ENCODE results near the gene PDIA2.
"Not testable (repeated sequence)": the region's sequence is repeated elsewhere in the genome, so short reads cannot be mapped to it uniquely, and the experiment has no call there.

The PDIA2 gene

DNA sequence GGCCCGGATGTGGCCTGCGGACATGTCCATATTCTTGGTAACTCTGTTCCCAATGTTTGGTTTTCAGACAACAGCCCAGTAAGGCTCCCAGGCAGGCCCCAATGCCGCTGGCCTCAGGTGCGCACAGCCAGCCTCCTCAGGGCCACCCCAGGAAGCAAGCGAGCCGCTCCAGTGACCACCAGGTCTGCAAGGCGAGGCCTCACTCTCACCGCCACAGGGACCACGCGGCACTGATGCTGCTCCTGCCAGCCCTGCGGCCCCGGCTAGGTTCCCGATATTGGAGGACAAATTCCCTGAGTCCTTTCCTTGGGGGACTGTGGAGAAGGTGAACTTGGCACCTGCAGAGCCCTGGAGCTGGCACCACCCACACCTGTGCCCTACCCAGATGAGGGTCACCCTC is 19.0 kb downstream of the PDIA2 start:
- DNase-seq, result no peak

DNA sequence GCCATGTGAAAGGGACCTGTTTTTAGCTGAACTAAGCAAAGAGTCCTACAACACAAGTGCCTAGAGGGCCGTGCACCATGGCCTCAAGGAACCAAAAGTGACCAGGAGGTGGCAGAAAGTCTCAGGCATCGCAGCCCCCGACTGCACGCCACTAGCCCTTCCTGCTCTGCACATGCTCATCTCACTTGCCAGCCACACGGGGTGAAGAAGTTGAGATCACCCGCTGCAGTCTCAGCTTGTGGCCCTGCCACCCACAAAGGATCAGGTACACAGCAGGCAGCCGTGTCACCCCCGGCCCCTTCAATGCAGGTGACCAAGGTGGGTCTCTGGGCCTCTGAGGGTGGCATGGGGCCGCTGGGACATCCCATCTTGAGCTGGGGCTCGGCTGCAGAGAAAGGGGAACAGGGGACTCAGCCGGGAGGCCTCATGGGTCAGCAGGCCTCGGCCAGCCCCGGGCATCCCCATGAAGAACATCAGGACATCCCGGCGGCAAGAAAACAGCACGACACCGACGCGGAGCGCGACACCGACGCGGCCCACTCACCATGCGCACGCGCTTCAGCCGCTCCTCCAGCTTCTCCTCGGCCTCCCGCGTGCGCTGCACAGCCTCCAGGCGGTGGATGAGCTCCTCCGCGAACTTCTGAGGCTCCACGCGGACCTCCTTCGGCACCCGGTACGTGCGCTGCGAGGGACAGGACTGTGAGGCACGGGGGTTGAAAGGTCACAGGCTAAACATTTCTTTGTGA is 21.0 kb downstream of the PDIA2 start:
- DNase-seq, result no peak

DNA sequence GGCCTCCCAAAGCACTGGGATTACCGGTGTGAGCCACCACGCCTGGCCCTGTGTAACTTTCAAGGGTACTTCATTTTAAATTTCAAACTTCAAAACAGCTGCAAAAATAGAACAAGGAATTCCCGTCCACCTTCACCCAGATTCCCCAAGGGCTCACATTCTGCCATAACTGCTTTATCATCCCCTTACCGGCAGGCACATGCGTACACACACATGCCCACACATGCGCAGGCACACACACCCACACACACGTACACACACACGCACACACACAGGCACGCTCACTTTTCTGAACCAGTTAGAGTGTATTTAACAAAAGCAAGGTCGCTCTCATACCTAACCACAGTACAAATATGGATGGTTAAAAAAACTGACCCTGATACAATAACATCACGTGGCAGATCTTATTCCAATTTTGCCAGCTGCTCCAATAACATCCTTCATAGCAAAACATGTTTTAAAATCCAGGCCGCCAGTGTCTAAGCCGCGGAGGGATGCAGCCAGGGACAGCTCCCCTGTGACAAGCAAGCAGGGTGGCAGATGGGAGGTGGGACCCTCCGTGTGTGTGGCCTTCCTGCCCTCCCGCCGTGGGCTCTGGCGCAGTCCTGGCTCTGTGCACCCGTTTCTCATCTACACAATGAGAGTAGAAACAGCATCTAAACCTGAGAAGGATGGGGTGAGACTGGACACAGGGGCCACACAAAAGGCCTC is 23.1 kb downstream of the PDIA2 start:
- DNase-seq, result no peak

DNA sequence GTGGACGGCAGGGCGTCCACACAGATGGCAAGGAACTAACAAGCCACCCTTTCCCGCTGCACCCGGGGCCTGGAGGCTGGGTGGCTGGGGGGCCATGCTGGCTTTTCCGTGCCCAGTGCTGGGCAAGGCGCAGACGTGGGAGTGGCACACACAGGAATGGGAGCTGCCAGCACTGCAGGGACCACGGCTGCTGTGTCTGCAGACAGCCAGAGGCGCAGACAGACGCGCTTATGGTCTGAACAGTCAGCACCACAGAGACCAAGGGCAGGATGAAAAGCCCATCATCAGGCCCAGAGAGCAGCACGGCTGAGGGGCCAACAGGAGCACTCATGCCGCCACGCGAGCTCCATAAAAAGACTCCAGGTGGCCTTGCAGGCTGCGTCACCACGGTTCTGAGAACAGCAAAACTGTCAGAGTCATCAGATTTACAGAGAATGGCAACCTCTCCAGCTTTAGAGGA is 24.0 kb downstream of the PDIA2 start:
- DNase-seq, result no peak

DNA sequence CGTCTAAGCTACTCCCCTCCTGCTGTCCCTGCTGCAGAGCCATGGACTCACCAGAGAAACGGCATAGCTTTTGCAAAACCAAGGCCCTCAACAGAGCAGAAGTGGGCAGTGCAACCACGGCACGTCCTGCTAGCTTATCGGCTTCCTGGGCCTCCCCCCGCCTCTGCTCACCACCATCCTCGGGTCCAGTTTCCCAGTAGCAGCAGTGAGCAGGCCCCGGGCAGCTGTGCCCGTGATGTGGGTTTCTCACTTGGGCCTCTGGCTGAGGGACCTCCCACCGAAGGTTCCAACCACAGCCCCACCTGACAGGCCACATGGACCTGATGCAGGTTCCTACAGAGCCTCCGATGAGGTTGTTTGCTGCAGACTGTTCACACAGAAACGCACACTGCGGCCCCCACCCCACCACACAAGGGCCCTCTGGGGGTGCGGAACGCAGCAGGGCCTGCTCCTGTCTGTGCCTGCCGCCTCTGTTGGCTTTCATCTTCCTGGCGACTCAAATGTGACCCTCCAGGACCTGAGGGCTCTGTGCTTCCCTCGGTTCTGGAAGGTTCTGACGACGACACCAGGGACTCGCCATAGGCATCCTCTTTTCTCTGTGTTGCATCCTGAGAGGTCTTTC is 24.8 kb downstream of the PDIA2 start:
- no peak for DNase-seq

DNA sequence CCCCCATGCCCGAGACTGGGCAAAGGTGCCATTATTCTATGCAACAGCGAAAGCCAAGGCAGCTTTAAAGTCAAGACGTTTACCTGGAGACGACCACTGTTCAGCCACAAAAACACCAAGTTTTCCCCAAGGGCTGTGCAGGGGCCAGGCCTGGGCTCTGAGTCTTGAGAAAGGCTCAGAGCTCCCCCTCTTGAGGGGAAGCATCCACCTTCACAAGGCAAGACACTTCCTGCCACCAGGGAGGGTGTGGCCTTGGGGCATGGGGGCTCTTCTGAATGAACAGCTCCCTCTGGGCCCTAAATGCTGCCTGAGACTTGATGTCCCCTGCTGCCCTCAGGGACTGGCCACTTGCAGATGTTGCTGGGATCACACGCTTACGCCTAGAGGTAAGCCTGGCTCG is 26.5 kb downstream of the PDIA2 start:
- DNase-seq, result no peak

DNA sequence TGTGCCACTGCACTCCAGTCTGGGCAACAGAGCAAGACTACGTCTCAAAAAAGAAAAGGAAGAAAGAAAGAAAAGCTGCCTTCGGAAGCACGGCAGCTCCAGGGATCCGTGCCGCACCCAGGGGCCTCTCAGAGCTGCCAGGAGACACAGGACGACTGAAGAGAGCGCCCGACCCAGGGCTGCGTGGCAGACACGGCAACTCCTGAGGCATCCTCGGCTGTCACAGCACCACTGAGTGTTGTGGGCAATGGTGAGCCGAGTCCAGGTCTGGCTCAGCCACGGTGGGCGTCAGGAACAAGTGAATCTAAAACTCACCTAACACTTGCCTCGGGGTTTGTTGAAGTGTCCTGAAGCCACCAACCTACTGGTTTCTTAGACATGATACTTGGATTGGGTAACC is 28.8 kb downstream of the PDIA2 start:
- no peak for DNase-seq

DNA sequence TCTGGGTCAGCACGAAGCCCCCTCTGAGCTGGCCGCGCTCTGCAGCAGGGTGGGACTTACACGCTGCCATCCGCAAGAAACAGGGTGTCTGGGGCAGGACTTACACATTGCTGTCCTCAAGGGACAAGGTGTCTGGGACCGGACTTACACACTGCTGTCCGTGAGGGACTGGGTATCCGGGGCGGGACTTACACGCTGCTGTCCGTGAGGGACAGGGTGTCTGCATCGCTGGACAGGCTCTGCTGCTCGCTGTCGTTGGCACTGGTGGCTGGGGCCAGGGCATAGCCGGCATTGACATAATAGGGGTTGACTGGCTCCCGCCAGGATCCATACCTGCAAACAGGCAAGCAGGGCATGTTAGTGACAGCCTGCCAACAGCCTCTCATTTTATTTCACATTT is 31.4 kb downstream of the PDIA2 start:
- DNase-seq, result no peak

DNA sequence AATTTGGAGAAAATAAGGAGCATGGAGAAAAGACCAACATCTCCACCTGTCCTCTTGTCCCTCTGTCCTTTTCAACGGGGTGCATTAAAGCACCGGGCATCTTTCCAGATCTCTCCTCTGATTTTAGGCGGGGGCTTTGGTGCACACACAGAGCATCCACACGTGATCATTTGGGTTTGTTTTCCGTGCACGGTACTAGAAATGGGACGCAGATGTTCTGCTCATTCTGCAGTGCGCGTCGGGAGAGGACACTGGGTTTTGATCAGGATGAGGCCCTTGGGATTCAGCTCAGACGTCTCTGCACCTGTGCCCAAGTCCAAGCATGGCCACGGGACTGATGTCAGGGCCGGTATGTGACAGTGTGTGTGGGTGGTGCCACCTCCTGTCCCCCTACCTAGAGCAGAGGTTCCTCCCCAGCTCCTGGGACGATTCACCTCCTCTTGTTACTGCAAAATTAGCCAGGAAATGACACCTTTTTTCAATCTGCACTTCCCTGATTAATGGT is 31.9 kb downstream of the PDIA2 start:
- DNase-seq, result no peak

DNA sequence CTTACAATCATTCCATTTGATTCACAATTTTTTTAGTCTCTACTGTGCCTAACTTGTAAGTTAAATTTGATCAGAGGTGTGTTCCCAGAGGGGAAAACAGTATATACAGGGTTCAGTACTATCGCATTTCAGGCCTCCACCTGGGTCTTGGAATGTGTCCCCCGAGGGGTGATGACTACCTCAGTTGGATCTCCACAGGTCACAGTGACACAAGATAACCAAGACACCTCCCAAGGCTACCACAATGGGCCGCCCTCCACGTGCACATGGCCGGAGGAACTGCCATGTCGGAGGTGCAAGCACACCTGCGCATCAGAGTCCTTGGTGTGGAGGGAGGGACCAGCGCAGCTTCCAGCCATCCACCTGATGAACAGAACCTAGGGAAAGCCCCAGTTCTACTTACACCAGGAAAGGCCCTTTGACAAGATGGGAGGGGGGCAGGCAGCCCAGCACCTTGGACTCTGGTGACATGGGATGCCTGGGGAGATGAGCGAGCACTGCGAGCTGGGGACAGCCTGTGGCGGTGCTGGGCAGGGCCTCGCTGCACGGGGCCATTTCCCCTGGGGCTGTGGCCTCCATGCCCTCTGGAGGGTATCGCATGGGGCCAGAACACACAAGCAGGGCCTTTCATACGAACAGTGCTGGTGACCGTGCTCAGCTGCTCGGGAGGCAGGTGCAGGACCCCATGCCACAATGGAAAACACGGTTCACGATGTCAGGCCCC is 33.9 kb downstream of the PDIA2 start:
- DNase-seq, result no peak

DNA sequence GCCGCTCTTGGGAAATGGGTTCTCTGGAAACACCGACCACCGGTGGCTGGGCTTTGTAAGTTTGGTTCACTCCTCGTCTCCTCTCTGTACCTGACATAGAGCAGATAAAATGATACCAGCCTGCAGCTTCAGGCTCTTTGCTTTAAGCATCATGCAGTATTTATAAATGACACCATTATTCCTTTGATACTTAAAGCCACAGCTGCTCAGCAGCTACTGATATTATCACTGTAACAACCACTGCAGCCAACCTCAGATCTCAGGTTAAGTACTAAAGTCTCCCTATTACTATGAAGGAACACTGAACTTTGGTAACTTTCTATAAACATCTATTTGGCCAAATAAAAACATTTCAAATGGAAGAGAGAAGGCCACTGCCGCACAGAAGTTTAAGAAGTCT is 34.6 kb downstream of the PDIA2 start:
- no peak for DNase-seq

DNA sequence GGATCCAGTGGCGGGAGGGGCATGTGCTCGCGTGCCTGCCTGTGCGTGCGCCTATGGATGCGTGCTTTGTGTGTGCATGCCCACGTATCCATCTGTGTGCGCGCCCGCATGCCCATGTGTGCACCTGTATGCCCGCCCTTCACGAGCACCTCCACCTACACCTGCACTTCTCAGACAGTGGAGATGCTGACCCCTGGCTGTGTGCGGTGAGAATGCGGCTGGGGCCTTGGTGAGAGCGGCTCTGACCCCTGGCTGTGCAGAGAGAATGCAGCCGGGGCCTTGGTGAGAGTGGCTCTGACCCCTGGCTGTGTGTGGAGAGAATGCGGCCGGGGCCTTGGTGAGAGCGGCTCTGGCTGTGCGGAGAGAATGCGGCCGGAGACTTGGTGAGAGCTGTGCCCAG is 35.7 kb downstream of the PDIA2 start:
- peak; percentile 35 for DNase-seq

DNA sequence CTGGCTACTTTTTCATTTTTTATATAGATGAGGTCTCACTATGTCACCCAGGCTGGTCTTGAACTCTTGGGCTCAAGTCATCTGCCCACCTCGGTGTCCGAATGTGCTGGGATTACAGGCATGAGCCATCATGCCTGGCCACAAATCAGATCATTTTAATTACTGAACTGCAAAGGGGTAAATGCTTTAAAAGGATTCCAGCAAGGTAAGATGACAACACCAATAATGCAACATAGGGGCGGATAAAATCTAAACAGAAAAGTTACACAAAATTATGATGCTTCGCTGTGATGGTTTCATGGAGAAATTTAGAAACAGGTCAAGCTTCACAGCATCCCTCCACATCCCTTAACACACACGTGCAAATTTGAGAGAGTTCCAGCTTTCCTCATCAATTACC is 37.2 kb downstream of the PDIA2 start:
- no peak for DNase-seq

DNA sequence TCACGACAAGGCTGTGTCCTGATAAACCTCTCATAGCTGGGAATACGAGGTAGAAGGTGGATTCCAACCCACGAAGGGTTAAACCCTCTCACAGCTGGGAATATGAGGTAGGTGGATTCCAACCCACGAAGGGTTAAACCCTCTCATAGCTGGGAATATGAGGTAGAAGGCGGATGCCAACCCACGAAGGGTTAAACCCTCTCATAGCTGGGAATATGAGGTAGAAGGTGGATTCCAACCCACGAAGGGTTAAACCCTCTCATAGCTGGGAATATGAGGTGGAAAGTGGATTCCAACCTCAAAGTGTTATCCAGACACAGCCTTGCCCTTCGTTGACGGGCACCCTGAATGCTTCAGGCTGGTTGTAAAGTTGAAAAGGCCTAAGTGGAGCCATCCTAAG is 38.6 kb downstream of the PDIA2 start:
- DNase-seq, result no peak

DNA sequence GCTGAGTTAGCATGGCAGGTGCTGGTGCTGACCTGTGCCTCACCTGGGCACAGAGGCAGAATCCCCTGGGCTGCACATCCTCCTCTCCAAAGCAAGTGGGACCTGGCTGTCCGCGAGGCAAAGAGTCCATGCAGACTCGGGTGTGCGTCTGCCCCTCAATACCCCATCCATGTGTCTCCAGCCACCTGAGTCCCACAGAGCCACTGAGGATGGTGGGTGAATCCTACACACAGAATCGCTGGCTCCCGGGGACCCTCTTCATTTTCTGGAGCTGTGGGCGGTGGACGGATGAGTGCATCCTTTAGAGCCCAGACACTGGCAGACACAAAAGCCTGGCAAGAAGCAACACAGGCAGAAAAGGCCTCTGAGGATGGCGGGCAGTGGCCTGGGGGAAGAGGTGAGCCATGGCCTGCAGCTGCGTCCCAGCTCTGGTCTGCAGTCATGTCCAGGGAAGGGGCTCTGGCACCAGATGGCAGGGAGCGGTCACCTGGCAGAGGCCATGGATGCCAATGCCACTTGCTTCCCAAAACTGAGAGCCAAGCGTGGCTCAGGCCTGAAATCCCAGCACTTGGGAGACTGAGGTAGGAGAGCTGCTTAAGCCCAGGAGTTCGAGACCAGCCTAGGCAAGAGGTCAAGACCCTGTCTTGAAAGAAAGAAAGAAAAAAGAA is 39.6 kb downstream of the PDIA2 start:
- no peak for DNase-seq

DNA sequence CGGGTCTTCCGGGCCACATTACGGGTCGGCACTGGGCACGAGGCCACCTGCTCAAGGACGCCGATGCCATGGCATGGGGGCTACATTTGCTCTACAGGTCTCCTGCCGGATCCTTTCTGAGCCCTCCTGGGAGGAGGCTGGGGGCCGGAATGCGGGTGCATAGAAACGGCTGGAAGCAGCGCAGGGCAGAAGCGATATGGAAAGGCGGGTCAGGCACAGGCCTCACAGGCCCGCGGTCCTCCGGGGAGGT is 41.2 kb downstream of the PDIA2 start:
- no peak for DNase-seq

DNA sequence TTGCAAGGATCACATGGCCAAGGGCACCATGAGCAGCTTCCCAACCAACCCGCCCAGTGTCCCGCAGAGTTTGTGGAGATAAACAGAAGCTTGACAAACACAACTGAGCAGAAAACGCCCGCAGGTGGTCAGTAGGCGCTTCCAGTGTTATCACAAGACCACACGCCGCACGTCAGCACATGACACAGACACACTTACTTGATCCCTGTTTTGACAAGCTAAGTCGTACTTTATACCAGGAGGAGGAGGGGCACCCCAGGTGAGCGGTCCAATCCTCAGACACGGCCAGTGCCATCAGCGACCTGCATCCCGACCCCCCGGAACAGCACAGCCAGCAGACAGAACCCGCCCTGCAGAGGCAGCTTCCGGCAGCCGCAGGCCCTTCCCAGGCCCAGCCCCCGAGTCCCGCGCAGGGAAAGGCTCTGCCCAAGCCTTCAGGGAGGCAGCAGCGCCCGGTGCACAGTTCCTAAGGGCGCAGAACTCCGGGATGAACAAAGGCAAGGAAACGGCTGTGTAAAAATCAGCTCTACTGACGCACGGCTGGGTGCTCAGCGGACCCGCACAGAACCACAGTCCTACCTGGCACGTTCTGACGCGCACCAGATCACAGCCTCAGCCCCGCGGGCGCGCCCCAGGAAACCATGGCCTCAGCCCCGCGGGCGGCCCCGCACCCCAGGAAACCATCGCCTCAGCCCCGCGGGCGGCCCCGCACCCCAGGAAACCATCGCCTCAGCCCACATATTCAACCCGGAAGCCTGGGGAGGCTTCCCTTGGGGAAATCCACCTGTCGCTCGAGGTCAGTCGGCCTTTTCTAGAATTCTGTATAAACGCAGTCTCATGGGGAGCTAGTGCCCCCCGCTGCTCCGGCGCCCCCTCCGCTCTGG is 41.7 kb downstream of the PDIA2 start:
- peak; percentile 82 for DNase-seq

DNA sequence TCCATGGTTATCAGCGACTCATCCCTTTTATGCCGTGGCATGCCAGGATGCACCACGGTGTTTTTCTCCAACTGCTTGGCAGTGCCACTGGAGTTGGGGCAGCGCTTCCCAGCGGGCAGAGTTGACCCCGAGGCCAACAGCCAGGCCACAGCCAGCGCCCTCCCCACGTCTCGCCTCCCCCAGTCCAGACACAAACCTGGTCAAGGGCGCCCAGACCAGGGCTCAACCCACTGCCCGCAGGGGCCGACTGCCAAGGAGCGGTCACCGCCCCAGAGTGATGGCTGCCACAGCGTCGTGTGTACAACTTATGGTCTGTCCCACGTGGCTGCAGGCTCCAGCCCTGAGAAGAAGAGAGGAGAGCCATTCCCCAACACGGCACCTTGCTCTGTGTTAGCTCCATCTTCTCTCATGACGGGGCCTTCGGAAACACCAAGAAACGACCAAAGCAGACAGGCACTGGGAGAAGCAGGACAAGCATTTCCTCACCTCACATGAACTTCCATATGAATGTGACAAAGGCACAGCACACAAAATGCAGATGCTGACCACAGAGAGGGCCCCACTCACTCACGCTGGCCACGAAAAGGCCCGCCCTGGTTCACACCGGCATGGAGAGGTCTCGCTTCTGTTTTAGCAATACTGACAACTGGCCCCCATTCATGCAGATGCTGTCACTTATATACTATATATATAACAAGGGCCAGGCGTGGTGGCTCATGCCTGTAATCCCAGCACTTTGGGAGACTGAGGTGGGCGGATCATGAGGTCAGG is 42.6 kb downstream of the PDIA2 start:
- no peak for DNase-seq

DNA sequence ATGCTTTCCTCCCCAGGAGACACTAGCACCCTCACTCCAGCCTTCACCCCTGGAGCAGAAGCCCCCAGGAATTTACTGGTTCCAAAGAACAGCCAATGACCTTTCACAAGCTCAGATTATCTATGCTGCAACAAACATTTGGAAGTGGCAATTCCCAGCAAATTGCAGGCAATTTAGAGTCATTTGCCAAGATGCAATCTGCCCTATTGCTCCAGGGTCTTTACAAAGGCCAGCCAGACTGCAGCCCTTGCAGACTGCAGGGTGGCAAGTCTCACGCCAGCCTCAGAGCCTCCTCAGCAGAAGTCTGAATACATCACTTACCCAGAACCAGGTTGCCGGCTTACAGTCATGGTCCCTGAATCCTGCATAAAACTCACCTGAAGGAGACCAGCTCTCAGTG is 47.8 kb downstream of the PDIA2 start:
- DNase-seq, result peak; percentile 35

DNA sequence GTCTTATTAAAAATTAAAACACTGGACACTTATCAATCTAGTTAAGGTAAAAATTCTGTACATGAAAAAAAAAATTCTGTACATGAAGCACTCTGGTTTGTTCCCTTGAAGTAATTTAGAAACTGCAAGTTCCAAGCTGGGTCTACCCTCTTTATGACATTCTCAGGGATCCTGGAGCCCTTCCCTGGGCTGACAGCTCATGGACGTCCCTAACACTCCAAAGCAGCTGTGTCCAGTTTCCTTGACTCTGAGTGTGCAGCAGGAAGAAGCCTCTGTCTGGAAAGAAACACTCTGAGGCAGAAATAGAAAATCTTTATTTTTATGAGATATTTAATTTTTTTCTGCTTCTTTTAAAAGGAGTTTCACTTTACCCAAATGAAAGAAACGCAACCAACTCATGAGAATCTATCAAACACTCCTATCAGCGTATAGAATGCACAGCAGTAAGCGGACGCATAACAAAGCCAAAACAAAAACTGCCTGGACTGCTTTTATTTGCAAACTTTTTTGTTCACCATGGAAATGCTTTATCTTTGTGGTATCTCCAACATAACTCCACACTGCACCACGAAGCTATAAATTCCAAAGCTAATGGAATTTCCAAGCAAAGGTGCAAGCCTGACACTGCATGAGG is 48.3 kb downstream of the PDIA2 start:
- DNase-seq, result not testable (repeated sequence)

All from NCI-H69 (cell line).